Stimulated activated naive CD4-positive, alpha-beta T cell treated with Interleukin-2 at 50 U/mL for 16 hours (primary cell): Measurements from ENCODE around the gene ZC3HAV1.

Experiments
- DNase-seq: peaks from one replicate; lab custom pipeline; 2025; lab: John Stamatoyannopoulos, UW

Gene ZC3HAV1

GRCh38 chr7:139018910-139019309 is 90.6 kb downstream of the ZC3HAV1 start:
- no peak for DNase-seq

DNA sequence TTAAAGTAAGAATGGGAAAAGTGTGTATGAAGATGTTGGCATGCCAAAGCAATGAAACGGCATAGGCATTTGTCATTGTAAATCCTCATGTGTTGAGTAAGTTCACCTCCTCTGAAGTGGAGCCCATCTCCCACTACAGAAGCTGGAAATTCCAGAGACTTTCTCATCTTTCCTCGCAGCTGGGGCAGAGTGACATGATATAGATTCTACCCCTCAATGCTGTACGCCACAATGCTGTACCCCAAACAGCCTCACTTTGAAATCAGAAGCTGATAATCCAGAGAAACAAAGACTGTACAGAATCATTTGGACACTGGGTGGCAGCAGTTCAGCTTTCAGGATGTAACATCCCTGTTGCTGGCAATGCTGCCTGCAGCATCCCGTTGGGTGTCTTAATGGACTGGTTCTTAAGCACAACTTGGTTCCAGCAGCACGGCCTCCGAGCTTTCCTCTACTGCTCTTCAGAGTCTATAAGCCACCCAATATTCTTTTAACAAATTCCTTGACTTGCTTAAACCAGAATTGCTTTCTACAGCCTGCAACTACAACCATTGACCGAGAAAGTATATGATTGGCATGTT is 92.5 kb downstream of the ZC3HAV1 start:
- peak; percentile 35 for DNase-seq

DNA sequence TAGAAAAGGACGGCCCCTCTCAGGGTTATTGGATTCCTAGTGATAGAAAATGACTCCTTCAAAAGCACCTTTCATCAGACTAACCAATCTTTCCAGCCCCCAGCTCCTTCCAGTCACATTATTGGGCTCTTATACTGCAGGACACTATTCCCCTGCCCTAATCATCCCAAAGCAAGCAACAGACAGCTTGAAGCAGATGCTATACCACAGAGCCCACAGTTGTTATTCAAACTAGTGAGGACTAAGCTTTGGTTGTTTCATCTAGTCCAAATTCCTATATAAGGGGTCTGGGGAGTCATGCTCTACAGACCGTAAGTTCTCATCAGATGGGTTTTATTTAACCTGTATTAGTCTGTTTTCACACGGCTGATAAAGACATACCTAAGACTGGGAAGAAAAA is 98.1 kb downstream of the ZC3HAV1 start:
- DNase-seq: no peak

- no peak for DNase-seq
Measured at GRCh38 chr7:139004321-139005090, 105.0 kb downstream of the ZC3HAV1 start.

DNA sequence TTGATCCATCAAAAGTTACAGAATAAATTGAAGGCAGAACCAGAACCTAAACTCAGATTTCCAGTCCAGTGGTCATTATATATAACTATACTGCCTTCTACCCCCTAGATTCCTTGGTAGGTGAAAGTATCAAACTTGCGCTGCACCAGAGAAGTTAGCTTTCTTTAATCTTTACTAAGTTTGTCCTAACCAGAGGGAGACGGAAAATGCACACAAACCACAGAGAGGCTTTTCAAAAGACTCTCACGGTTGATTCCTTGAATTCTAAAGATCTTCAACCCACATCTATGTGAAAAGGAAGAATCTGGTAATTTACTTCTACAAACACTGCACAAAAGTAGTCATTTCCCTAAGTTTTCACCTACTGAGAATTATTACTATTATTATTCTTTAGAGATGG is 110.1 kb downstream of the ZC3HAV1 start:
- DNase-seq: no peak
